ENCODE measurements around the gene CYB5R2.
"Not testable (repeated sequence)": the region's sequence is repeated elsewhere in the genome, so short reads cannot be mapped to it uniquely, and the experiment has no call there.

Gene CYB5R2

DNA sequence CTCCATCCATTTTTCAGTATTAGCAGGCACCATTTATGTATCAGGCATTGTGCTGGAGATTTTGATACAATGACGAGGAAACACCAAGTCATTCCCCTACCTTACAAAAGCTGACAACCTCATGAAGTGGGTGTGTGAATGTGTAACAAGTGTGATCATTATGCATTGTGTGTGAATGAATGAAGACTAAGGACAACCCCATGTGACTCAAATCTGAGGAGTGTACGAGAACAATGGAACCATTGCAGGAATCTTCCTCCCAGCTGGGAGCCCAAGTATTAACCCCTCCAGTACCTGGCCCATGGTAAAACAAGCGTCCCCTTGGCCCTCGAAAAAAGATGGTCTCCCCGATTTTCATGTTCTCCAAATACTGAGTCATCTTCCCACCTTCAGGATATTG, 4.4 kb downstream of the CYB5R2 start:
- DNase-seq (ENCODE audit: low spot score): no peak

GRCh38 chr11:7668464-7668863, 4.8 kb downstream of the CYB5R2 start:
- DNase-seq (ENCODE audit: low spot score): no peak

DNA sequence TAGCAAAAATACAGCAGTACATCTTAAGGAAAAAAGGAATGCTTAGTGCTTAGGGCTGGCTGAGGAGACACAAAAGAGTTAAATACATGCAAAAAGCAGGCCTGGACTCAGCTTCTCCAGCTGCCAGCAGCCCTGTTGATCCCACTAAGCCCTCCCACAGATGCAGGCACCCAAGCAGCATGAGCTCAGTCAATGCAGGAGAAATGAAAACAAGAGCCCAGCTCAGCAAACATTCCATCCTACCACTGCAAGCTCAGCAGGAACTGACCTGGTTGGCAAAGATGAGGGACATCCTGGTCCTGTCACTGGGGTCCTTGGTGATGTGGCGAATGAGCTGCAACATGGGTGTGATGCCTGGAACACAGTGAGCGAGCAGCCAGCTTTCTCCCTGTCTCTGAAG, 5.8 kb downstream of the CYB5R2 start:
- DNase-seq (ENCODE audit: low spot score): no peak

DNA sequence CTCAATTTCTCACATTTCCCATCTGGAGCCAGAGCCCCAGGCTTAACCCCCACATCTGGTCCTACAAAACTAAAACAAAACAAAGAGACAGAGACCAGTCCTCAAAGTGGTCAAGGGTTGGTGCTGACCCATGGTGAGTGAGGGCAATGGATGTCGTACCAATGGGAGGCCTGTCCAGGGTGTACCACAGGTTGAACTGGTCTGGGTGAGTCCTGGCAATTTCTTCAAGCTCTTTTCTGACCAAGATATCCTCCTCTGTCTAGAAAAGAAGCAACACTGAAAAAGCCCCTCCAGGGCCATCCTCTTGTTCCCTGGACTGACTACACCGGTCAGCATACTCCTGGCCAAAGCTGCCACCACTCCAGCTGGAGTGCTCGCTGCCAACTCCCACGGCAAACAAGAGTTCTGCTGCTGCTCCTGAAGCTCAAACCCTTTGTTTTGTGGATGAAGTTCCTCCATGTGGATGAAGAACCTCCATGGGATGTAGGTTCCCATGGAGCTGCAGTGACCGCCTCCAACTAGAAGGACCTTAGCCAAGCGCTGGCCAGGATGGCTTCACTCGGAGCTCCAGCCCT, 6.9 kb downstream of the CYB5R2 start:
- no peak for DNase-seq (ENCODE audit: low spot score)

DNA sequence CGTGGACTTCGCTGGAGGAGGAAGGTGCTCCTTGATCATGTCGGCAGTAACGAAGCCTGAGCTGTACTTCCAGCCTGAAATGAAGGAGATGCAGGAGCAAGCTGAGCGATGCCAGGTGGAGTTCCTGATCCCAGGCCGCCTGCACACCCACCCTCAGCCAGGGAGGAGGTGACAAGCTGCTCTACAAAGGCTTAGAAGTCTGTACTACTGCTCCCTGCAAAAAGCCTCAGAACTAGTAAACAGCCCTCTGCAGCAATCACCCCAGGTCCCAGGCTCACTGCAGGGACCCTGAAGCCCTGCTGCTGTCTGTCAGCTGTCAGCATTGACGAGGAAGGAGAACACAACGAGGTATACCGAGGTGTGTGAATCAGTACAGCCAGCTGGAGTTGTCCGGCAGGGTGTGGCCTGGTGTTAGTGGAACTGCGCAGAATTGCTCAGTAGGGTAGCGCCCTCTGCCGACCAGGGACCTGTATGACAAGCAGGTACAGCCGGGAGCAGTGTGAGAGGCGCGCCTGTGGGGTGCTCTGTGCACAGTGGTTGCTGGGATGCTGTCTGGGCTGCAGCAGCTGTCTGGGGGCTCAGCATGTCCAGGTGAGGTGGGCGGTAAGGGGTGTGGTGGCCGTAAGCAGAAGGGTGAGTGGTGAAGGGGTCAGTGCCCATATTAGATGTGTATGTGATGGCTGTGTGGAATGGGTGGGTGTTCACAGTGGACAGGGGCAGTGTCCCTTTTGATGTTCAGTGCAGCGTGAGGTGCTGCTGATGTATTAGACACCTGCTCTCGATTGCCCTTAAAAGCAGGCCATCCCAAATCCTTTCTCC, 7.6 kb downstream of the CYB5R2 start:
- peak; percentile 88 for DNase-seq (ENCODE audit: low spot score)

DNA sequence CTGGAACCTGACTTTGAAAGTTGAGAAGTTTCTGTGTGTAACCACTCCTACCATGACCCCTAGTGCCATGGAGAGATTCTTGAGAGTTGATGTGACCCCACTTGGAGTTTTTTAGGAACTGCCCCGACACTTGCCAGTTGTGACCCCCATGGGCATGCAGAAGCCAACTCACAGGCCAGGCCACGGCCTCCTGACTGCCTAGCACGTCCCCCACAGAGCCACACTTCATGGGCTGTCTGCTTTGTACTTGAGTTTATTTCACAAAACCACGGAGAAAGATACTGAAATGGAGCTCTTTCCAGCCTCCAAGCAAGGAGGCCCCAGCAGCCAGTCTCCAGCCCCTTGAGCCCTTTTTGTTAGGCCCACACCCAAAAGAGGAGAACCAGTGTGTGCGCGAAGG, 8.4 kb downstream of the CYB5R2 start:
- no peak for DNase-seq (ENCODE audit: low spot score)

DNA sequence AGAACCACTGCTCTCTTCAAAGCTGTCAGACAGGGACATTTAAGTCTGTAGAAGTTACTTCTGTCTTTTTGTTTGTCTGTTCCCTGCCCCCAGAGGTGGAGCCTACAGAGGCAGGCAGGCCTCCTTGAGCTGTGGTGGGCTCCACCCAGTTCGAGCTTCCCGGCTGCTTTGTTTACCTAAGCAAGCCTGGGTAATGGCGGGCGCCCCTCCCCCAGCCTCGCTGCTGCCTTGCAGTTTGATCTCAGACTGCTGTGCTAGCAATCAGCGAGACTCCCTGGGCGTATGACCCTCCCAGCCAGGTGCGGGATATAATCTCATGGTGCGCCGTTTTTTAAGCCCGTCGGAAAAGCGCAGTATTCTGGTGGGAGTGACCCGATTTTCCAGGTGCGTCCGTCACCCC, 9.8 kb downstream of the CYB5R2 start:
- not testable (repeated sequence) for DNase-seq (ENCODE audit: low spot score)

DNA sequence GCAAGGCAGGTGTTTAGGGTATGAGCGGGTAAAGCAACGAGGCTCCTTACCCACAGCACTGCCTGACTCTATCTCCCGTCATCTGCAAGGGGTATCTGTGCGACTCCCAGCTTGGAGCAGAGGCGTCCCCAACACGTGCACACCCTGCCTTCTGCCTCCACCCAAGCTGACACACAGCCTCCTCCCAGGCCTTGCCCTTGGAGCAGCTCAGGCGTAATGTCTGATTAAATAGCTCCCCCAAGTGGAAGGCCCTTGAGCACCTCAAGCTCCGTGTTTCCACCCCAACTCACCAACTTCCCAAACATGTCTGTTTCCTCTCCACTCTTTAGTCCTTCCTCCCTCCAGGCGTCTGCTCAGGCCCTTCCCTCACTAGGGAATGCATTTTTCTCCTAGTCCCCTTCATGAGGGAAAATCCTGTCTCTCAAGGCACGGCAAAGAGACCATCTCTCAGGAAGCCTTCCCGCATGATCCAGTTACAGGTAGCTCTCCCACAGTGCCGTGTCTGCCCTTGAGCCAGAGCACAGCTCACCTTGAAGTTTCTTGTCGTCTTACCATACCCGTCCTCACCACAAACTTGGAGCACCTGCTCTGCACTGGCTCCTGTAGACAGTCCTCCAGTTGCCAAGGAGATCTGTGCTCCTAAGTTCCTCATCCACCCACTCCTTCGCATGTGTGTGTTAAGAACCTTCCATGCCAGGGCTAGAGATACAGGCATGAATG, 15.8 kb downstream of the CYB5R2 start:
- DNase-seq (ENCODE audit: low spot score): peak; percentile 82

DNA sequence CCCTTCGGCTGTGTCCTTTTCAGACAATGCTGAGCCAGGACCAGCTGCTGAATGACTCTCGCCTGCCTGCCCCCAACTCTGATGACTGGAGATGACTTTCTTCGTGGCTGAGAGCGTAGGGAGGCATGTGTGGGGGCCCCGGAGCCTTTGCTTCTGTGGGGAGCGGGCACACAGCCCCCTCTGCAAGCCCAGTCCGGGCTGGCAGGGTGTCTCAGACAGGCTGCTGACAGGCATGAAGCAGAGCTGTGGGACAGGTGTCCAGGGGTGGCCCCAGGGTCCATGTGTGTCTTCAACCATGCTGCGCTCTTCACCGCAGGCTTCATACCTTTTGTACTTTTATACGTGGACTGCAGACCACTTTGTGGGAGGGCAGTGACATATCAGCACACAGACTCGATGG, 16.6 kb downstream of the CYB5R2 start:
- DNase-seq (ENCODE audit: low spot score): no peak

GRCh38 chr11:7655253-7656217, 17.8 kb downstream of the CYB5R2 start:
- DNase-seq (ENCODE audit: low spot score): no peak

GRCh38 chr11:7654195-7654705, 19.1 kb downstream of the CYB5R2 start:
- DNase-seq (ENCODE audit: low spot score): no peak

- DNase-seq (ENCODE audit: low spot score): no peak
These were observed 21.6 kb downstream of the CYB5R2 start for GRCh38 chr11:7651700-7652099.

DNA sequence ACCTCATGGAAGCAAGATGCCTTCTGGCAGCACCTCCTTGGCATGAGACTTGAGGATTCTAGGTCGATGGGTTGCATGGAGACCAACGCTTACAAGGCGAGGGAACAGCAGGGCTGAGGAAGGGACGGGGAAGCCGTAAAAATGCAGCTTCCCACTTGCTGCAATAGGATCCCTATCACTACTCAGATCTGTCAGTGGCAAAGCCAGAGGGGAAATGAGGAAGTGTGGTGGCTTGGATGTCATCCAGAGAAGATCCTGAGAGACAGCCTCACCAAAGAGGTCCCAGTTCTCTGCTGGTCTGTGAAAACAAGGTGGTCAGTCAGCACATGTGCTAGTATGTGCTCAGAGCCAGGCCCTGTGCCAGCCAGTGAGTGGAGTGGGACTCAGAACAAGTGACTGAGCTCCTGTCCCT, 22.2 kb downstream of the CYB5R2 start:
- no peak for DNase-seq (ENCODE audit: low spot score)

DNA sequence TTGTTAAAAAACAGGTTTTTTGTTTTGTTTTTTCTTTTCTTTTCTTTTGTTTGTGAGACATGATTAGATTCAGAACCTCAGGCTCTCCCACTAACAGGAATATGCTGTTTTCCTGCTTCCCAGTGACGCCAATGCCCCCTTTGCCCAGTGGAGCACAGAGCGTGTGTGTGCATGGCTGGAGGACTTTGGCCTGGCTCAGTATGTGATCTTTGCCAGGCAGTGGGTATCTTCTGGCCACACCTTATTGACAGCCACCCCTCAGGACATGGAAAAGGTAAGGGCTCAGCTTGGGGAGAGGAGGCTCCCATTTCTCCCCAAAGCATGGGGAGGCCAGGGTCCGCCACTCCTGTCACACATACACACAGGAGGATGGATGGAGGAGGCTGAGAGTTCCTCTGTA, 25.0 kb downstream of the CYB5R2 start:
- DNase-seq (ENCODE audit: low spot score): no peak

- no peak for DNase-seq (ENCODE audit: low spot score)
These were observed 26.4 kb downstream of the CYB5R2 start for GRCh38 chr11:7646866-7647265.

DNA sequence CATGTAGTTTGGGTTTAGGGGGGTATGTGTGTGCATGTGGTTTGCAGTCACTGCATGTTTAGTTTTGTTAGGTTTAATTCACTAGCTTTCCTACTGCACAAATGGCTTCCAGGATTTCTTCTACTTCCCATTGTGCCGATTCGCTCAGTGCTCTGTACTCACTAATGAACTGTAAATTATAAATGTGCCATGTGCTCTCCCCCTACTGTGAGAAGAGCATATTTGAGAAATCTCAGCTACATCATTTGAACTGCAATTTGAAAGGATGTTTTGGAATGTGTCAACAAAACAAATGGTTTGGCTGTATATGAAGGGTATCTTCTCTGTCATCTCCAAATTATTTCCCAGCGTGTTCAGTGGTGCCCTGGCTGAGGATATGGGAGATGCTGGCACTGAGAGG, 28.1 kb downstream of the CYB5R2 start:
- DNase-seq (ENCODE audit: low spot score): no peak

GRCh38 chr11:7643314-7643713, 30.0 kb downstream of the CYB5R2 start:
- DNase-seq (ENCODE audit: low spot score): no peak

DNA sequence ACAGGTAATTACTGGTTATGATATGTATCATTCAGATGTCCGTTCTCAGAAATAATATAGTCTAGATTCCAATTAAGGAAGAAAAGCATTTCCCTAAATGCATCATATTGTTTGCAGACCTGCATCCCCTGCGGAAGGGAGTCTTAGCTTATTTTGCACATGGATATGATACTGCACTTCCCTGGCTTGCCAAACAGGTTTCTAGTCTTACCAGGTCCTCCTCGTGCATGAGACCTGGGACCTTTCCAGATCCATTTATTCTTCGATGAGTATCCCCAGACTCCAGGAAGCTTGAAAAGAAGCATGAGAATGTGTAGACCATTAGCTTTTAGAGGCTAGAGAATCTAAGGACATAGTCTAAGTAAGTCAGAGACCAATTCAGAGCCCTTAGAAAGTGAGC, 30.6 kb downstream of the CYB5R2 start:
- DNase-seq (ENCODE audit: low spot score): no peak

DNA sequence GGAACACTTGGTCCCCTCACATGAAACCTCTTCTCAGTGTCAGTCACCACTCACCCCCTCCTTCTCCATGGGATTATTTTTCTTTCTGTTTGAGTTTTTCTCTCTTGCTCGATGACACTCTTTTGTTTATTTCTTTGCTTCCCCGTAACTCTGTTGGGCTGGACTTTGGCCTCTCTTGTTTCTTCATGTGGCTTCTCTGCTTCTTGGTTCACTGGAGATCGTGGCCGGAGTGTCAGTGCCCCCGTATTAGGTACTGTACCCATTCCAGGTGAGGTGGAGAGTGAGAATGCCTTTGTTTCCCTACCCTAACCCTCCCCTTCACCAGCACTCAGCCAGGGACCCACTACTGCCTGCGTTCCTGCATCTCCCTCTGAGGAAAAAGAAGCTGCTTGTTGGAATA, 32.5 kb downstream of the CYB5R2 start:
- no peak for DNase-seq (ENCODE audit: low spot score)

DNA sequence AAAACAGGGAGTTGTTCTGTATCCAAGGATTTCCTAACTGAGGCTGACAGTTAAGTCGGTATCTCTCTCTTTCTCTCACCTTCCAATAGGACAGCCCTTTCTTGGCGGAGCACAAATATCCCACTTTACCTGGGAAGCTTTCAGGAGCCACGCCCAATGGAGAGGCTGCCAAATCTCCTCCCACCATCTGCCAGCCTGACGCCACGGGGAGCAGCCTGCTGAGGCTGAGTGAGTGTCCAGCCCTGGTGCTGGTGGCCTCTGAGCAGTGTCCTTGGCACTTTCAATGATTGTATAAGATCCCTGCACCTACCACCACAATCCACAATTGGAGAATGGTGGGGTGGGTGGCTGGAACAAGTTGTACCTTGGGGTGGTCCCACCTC, 33.7 kb downstream of the CYB5R2 start:
- no peak for DNase-seq (ENCODE audit: low spot score)

DNA sequence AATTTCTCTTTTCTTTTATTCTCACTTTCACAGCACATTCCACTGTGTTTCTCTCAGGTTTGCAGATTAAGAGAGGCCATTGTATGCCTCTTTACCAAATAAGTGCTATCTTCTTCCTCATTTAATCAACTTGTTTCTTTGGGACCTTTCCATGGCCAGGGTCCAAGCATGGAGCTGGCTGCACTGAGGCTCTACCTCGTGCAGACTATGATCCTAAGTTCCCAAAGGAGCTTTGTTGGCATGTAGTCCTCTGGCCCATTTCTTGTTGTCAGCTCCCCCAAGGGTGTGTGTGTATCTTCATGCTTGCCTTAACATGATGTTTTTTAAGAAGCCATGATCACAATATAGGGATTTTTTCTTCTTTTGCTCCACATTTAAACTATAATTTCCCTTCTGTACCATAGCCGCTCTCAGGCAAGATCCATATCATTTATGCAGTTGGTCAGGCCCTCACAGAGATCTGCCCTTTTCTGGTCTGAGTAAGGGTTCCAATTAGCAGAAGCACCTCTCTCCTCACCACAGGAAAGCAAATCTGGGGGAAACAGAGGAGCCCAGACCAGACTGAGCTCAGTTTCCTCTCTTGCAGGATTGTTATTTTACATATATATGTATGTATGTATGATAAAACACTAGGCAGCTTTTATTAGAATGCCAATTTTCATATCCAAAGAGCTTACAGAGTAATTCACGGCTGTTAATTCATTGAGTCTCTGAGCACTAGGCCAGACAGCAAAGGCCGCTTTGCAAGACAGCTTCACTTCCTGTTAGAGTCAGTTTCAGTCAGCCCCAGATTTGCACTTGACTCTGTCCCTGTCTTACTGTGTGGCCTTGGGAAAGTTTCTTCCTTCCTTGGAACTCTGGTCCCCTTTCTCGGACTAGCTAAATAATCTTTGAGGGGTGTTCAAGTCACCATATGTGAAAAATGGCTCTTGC, 34.3 kb downstream of the CYB5R2 start:
- no peak for DNase-seq (ENCODE audit: low spot score)

Data from AG08396 (cell line).